Measurements from ENCODE around the gene HIBCH. TPM values are rescaled to one million over a fixed set of nuclear protein-coding genes. Genes with fewer than 3 reads are reported as not detected.

The HIBCH gene
- total and polyA plus RNA-seq, 3 donors from 2014 or later: 44.1 to 67.0 (median 46.1) TPM

GRCh38 chr2:190343536-190344275 lies 24.1 kb upstream of the HIBCH start, which contains the start of gene INPP1:
TSS of gene INPP1 (plus strand) at chr2:190343589. CDS start at chr2:190360103, 16,514 bp downstream.
- intact Hi-C loops (cut with DNase I; ENCODE audit: low total_unique reads): no loop called here
- Histone ChIP-seq H3K4me3 (peak within 1 kb of the TSS; percentile 70 to 84), H3K36me3 (ENCODE audit: low read depth, missing control alignments) (no peaks in the 10 kb centered on the region), H3K9me3 (no peaks in the 10 kb centered on the region), H3K27me3 (no peaks in the 10 kb centered on the region), H3K4me1 (peaks cover 6% of the 10 kb centered on the region), H3K27ac (peak within 1 kb of the TSS; percentile 68 to 92)
- 0% methylated on average over 37 to 92 of the region's 99 CpGs for WGBS, 2 donors
- TF ChIP-seq CTCF (IDR thresholded peaks at IDR 0.05) (no peak), POLR2A (IDR thresholded peaks at IDR 0.05) (no peak)
- peak; percentile 70 for DNase-seq

- no peaks in the 10 kb centered on the region for H3K9me3 ChIP-seq
- H3K27me3 ChIP-seq: no peaks in the 10 kb centered on the region
- TF ChIP-seq CTCF (IDR thresholded peaks at IDR 0.05) (no peak), POLR2A (IDR thresholded peaks at IDR 0.05) (no peak)
- DNase-seq: no peak
- H3K36me3 ChIP-seq (ENCODE audit: low read depth, missing control alignments): no peaks in the 10 kb centered on the region
- peak overlapping the region; percentile 70 to 84 for H3K4me3 ChIP-seq
- peak overlapping the region; percentile 68 to 92 for H3K27ac ChIP-seq
- intact Hi-C loops (cut with DNase I; ENCODE audit: low total_unique reads): no loop called here
- H3K4me1 ChIP-seq: peaks cover 6% of the 10 kb centered on the region
- 18 to 23% methylated on average over 8 to 10 of the region's 10 CpGs for WGBS, 2 donors
Measured at GRCh38 chr2:190343089-190343535, 23.5 kb upstream of the HIBCH start.

GRCh38 chr2:190342611-190343010 lies 23.0 kb upstream of the HIBCH start:
- H3K9me3 ChIP-seq: no peaks in the 10 kb centered on the region
- no peaks in the 10 kb centered on the region for H3K27me3 ChIP-seq
- no peak for TF ChIP-seq CTCF (IDR thresholded peaks at IDR 0.05)
- no peak for TF ChIP-seq POLR2A (IDR thresholded peaks at IDR 0.05)
- no peaks in the 10 kb centered on the region for H3K36me3 ChIP-seq (ENCODE audit: low read depth, missing control alignments)
- DNase-seq: no peak
- peak overlapping the region; percentile 70 to 84 for H3K4me3 ChIP-seq
- peaks cover 6% of the 10 kb centered on the region for H3K4me1 ChIP-seq
- 42% methylated on average over 4 of the region's 4 CpGs for whole genome bisulfite sequencing, 2 donors
- peak overlapping the region in 1 of 2 donors; percentile 92 for H3K27ac ChIP-seq
- intact Hi-C loops (cut with DNase I; ENCODE audit: low total_unique reads): no loop called here

- Histone ChIP-seq H3K27me3 (no peaks in the 10 kb centered on the region), H3K9me3 (no peaks in the 10 kb centered on the region), H3K4me3 (no peak overlapping the region), H3K36me3 (ENCODE audit: low read depth, missing control alignments) (no peaks in the 10 kb centered on the region), H3K27ac (no peak overlapping the region), H3K4me1 (peaks cover 6% of the 10 kb centered on the region)
- intact Hi-C loops (cut with DNase I; ENCODE audit: low total_unique reads): no loop called here
- TF ChIP-seq CTCF (IDR thresholded peaks at IDR 0.05) (no peak), POLR2A (IDR thresholded peaks at IDR 0.05) (no peak)
- WGBS, 2 donors: 54 to 55% methylated on average over 2 of the region's 2 CpGs
- DNase-seq: no peak
Measured at GRCh38 chr2:190340369-190340768, 20.7 kb upstream of the HIBCH start.

GRCh38 chr2:190339394-190339793 lies 19.8 kb upstream of the HIBCH start:
- no peak overlapping the region for H3K4me3 ChIP-seq
- no peaks in the 10 kb centered on the region for H3K9me3 ChIP-seq
- no peak for DNase-seq
- no peaks in the 10 kb centered on the region for H3K36me3 ChIP-seq (ENCODE audit: low read depth, missing control alignments)
- intact Hi-C loops (cut with DNase I; ENCODE audit: low total_unique reads): no loop called here
- peaks cover 1% of the 10 kb centered on the region for H3K4me1 ChIP-seq
- WGBS, 2 donors: 63 to 73% methylated on average over 1 of the region's 1 CpG
- no peak overlapping the region for H3K27ac ChIP-seq
- no peaks in the 10 kb centered on the region for H3K27me3 ChIP-seq
- no peak for TF ChIP-seq CTCF (IDR thresholded peaks at IDR 0.05)
- no peak for TF ChIP-seq POLR2A (IDR thresholded peaks at IDR 0.05)

Measured in testis (tissue), 3 donors.